Measurements from ENCODE around the gene LSM12.
"Not testable (repeated sequence)": the region's sequence is repeated elsewhere in the genome, so short reads cannot be mapped to it uniquely, and the experiment has no call there.

Gene LSM12

GRCh38 chr17:44076716-44077594, 10.5 kb upstream of the LSM12 start:
- DNase-seq: no peak

GRCh38 chr17:44075598-44076293, 9.3 kb upstream of the LSM12 start:
- no peak for DNase-seq

- no peak for DNase-seq
Observed at GRCh38 chr17:44074911-44075285, 8.4 kb upstream of the LSM12 start.

GRCh38 chr17:44074231-44074910, 7.9 kb upstream of the LSM12 start:
- no peak for DNase-seq

- no peak for DNase-seq
Observed at GRCh38 chr17:44071772-44072171, 5.3 kb upstream of the LSM12 start.

GRCh38 chr17:44071198-44071520, 4.7 kb upstream of the LSM12 start:
- no peak for DNase-seq

GRCh38 chr17:44070455-44071197, 4.2 kb upstream of the LSM12 start, which contains the start of gene G6PC3:
G6PC3 (plus strand) TSS chr17:44070735; CDS start chr17:44070966, 231 bp downstream.
- peak; percentile 77 to 98 (median 94) for DNase-seq

- peak in 7 of 58 donors; percentile 9 to 68 (median 50) for DNase-seq
Observed at GRCh38 chr17:44069974-44070454, 3.5 kb upstream of the LSM12 start.

GRCh38 chr17:44067545-44067940, 1.1 kb upstream of the LSM12 start:
- no peak for DNase-seq

GRCh38 chr17:44065668-44066203, 735 bp downstream of the LSM12 start:
- peak in 1 of 58 donors; percentile 59 for DNase-seq

GRCh38 chr17:44063704-44064639, 2.5 kb downstream of the LSM12 start:
- no peak for DNase-seq

- no peak for DNase-seq
Observed at GRCh38 chr17:44062871-44063270, 3.6 kb downstream of the LSM12 start.

- DNase-seq: no peak
Observed at GRCh38 chr17:44061446-44061845, 5.0 kb downstream of the LSM12 start.

GRCh38 chr17:44059101-44059892, 7.2 kb downstream of the LSM12 start:
- DNase-seq: no peak

- no peak for DNase-seq
Observed at GRCh38 chr17:44053125-44053872, 13.2 kb downstream of the LSM12 start.

- no peak for DNase-seq
Observed at GRCh38 chr17:44049294-44050060, 17.0 kb downstream of the LSM12 start.

GRCh38 chr17:44046893-44047292, 19.6 kb downstream of the LSM12 start:
- DNase-seq: not testable (repeated sequence)
